MCF 10A (cell line): Measurements from ENCODE around the gene TTC34. TPM values are rescaled to one million over a fixed set of nuclear protein-coding genes. Genes with fewer than 3 reads are reported as not detected.

Experiments
- BruUV-seq: library from RNA; stranded (reverse); fragments of 400-500 nt; replicated peaks from 2 replicates; lab custom pipeline; 2021; lab: Mats Ljungman, UMichigan
- CTCF ChIA-PET: fragments of 300-600 bp; sonication (Branson Sonifier 250); formaldehyde crosslinking; extraction: SDS; loops from one replicate; lab custom pipeline; 2021; ENCODE audit warnings: antibody characterized with exemption, inconsistent platforms; lab: Yijun Ruan, JAX
- POLR2A ChIA-PET: fragments of 300-600, 350-650 bp; sonication (Branson Sonifier 250); formaldehyde crosslinking; extraction: SDS; loops from one replicate; lab custom pipeline; 2020; ENCODE audit warnings: antibody characterized with exemption, inconsistent platforms; lab: Yijun Ruan, JAX
- DNase-seq: peaks from one replicate; pipeline ENCODE4 v3.0.0-alpha.2; 2018; ENCODE audit not compliant: unreplicated experiment
- H3K27ac Mint-ChIP-seq: one replicate; pipeline ENCODE4 v1.8.0; 2022; ENCODE audit warnings: mild to moderate bottlenecking, low read depth, mixed read lengths; ENCODE audit not compliant: unreplicated experiment
- H3K27me3 Mint-ChIP-seq: one replicate; pipeline ENCODE4 v1.8.0; 2022; ENCODE audit warnings: mixed read lengths; ENCODE audit not compliant: insufficient read depth, unreplicated experiment
- H3K36me3 Mint-ChIP-seq: one replicate; pipeline ENCODE4 v1.8.0; 2022; ENCODE audit warnings: mild to moderate bottlenecking, moderate library complexity, mixed read lengths; ENCODE audit not compliant: insufficient read depth, unreplicated experiment
- H3K4me1 Mint-ChIP-seq: one replicate; pipeline ENCODE4 v1.8.0; 2022; ENCODE audit warnings: mixed read lengths; ENCODE audit not compliant: insufficient read depth, unreplicated experiment
- H3K4me3 Mint-ChIP-seq: one replicate; pipeline ENCODE4 v1.8.0; 2022; ENCODE audit warnings: mild to moderate bottlenecking, moderate library complexity, mixed read lengths; ENCODE audit not compliant: unreplicated experiment
- H3K9me3 Mint-ChIP-seq: one replicate; pipeline ENCODE4 v1.8.0; 2022; ENCODE audit warnings: mixed read lengths; ENCODE audit not compliant: unreplicated experiment
- CTCF ChIP-seq: fragments of 200-600 bp; IDR thresholded peaks from one replicate; pipeline ENCODE4 v1.8.0; 2022; ENCODE audit warnings: antibody characterized with exemption, mild to moderate bottlenecking; ENCODE audit not compliant: unreplicated experiment
- intact Hi-C: fragments of 100-400 bp; cut with micrococcal nuclease; formaldehyde crosslinking; loops from 2 replicates; pipeline ENCODE4 v1.14.1; 2022
- total RNA-seq: library from RNA; stranded (reverse); gene quantifications from 2 replicates; pipeline ENCODE4 v1.2.3, GENCODE V29; 2022

Gene TTC34
- total RNA-seq, 1 experiment from 2014 or later, result 0.47 TPM

GRCh38 chr1:2783435-2784397 lies 17.8 kb downstream of the TTC34 start:
- Mint-ChIP-seq H3K4me3 (no peak overlapping the region), H3K27me3 (no peaks in the 10 kb centered on the region), H3K27ac (no peak overlapping the region), H3K4me1 (no peaks in the 10 kb centered on the region), H3K9me3 (peaks cover 38% of the 10 kb centered on the region), H3K36me3 (peaks cover 5% of the 10 kb centered on the region)
- no TSS peak for BruUV-seq
- DNase-seq, result no peak
- ChIA-PET CTCF (no interaction called here), POLR2A (no interaction called here)
- no peak for TF ChIP-seq CTCF
- intact Hi-C loops, result no loop called here

GRCh38 chr1:2783069-2783434 lies 18.4 kb downstream of the TTC34 start:
- ChIA-PET POLR2A (no interaction called here), CTCF (no interaction called here)
- BruUV-seq, result no TSS peak
- no peak for DNase-seq
- H3K36me3 Mint-ChIP-seq, result peaks cover 5% of the 10 kb centered on the region
- peaks cover 37% of the 10 kb centered on the region for H3K9me3 Mint-ChIP-seq
- H3K27ac Mint-ChIP-seq, result no peak overlapping the region
- H3K4me3 Mint-ChIP-seq, result no peak overlapping the region
- no peaks in the 10 kb centered on the region for H3K27me3 Mint-ChIP-seq
- H3K4me1 Mint-ChIP-seq, result no peaks in the 10 kb centered on the region
- no peak for TF ChIP-seq CTCF
- intact Hi-C loops, result no loop called here

- Mint-ChIP-seq H3K4me3 (no peak overlapping the region), H3K36me3 (peaks cover 5% of the 10 kb centered on the region), H3K4me1 (no peaks in the 10 kb centered on the region), H3K27me3 (no peaks in the 10 kb centered on the region), H3K9me3 (peaks cover 34% of the 10 kb centered on the region), H3K27ac (no peak overlapping the region)
- BruUV-seq, result no TSS peak
- no peak for TF ChIP-seq CTCF
- intact Hi-C loops, result no loop called here
- ChIA-PET CTCF (no interaction called here), POLR2A (no interaction called here)
- no peak for DNase-seq
Observed at GRCh38 chr1:2781627-2782026, 19.9 kb downstream of the TTC34 start.

GRCh38 chr1:2778220-2778592 lies 23.3 kb downstream of the TTC34 start:
- Mint-ChIP-seq H3K4me3 (no peak overlapping the region), H3K27me3 (no peaks in the 10 kb centered on the region), H3K9me3 (peaks cover 34% of the 10 kb centered on the region), H3K4me1 (no peaks in the 10 kb centered on the region), H3K36me3 (peaks cover 5% of the 10 kb centered on the region), H3K27ac (no peak overlapping the region)
- no peak for DNase-seq
- no TSS peak for BruUV-seq
- ChIA-PET POLR2A (no interaction called here), CTCF (no interaction called here)
- TF ChIP-seq CTCF, result no peak
- intact Hi-C loops, result no loop called here
